ENCODE results near the gene HHIPL1. TPM values are rescaled to one million over a fixed set of nuclear protein-coding genes. Genes with fewer than 3 reads are reported as not detected.

Gene HHIPL1
- total RNA-seq, 1 experiment from 2014 or later: 2.6 TPM

GRCh38 chr14:99612738-99613330, 32.1 kb upstream of the HHIPL1 start:
- no peak overlapping the region for H3K27ac ChIP-seq (ENCODE audit: insufficient read length, low read depth, low read length)

More at GRCh38 chr14:99612738-99613330, 32.1 kb upstream of the HHIPL1 start:
- H2AK5ac ChIP-seq (ENCODE audit: insufficient read length, low read length): no peak overlapping the region
- no peak overlapping the region for H3K4me2 ChIP-seq (ENCODE audit: insufficient read depth, insufficient read length, low read length)
- no peaks in the 10 kb centered on the region for H3K9me3 Mint-ChIP-seq
- no peaks in the 10 kb centered on the region for H3K36me3 Mint-ChIP-seq (ENCODE audit: insufficient read depth in 1 of 3, low read depth in 3 of 3)
- no peaks in the 10 kb centered on the region for H3K79me2 ChIP-seq (ENCODE audit: insufficient read depth, low read length)
- H3K79me1 ChIP-seq (ENCODE audit: insufficient read depth, low read depth, low read length, poor library complexity, severe bottlenecking): no peaks in the 10 kb centered on the region
- no peaks in the 10 kb centered on the region for H3K23me2 ChIP-seq (ENCODE audit: insufficient read length, low read depth, low read length, poor library complexity, severe bottlenecking)
- no peaks in the 10 kb centered on the region for H3K27me3 ChIP-seq (ENCODE audit: insufficient read depth, low read length)
- no peaks in the 10 kb centered on the region for H3K9me3 ChIP-seq (ENCODE audit: control insufficient read depth, low read depth, low read length)
- H3K4ac ChIP-seq (ENCODE audit: low read depth, low read length): no peak overlapping the region
- H3K23ac ChIP-seq (ENCODE audit: insufficient read length, low read depth, low read length): no peak overlapping the region
- no peaks in the 10 kb centered on the region for H4K20me1 ChIP-seq (ENCODE audit: control insufficient read depth, insufficient read depth, insufficient read length)
- H2BK12ac ChIP-seq (ENCODE audit: insufficient read length, low read depth, low read length): no peak overlapping the region
- no peak overlapping the region for H3K56ac ChIP-seq (ENCODE audit: insufficient read length, low read depth, low read length)
- H3K18ac ChIP-seq (ENCODE audit: insufficient read length, low read depth, low read length): no peak overlapping the region
- H3T11ph ChIP-seq (ENCODE audit: low read length): no peak overlapping the region
- no peak overlapping the region for H3K4me3 Mint-ChIP-seq
- H4K5ac ChIP-seq (ENCODE audit: insufficient read length, low read depth, low read length): no peak overlapping the region
- peaks cover 9 to 16% of the 10 kb centered on the region in 2 experiments; a peak in 3 of 4 replicates for H3K4me1 Mint-ChIP-seq
- no peak for TF ChIP-seq CTCF (conservative IDR thresholded peaks at IDR 0.05)
- H4K91ac ChIP-seq (ENCODE audit: insufficient read length, low read depth, low read length): no peak overlapping the region
- no peak overlapping the region for H3K14ac ChIP-seq (ENCODE audit: insufficient read depth, low read length)
- no peak overlapping the region for H2BK120ac ChIP-seq (ENCODE audit: low read depth, low read length, poor library complexity, severe bottlenecking)
- no peak overlapping the region for H3K27ac Mint-ChIP-seq
- H3K4me1 ChIP-seq (ENCODE audit: insufficient read depth, low read length): no peaks in the 10 kb centered on the region
- H3K9ac ChIP-seq (ENCODE audit: extremely low read depth, insufficient read length, low read length): no peak overlapping the region
- no peak overlapping the region for H2BK20ac ChIP-seq (ENCODE audit: low read depth, low read length, poor library complexity, severe bottlenecking)
- no peak overlapping the region for H2BK5ac ChIP-seq (ENCODE audit: insufficient read length, low read length)
- no peak overlapping the region for H4K8ac ChIP-seq (replicated peaks; ENCODE audit: insufficient read length, low read depth, low read length)
- H3K27me3 Mint-ChIP-seq (ENCODE audit: low read depth): peaks cover 26% of the 10 kb centered on the region
- H2BK15ac ChIP-seq (ENCODE audit: low read depth, low read length): no peak overlapping the region
- no CpG with 5 or more reads among the region's 8 CpGs for WGBS (ENCODE audit: extremely low coverage, insufficient read length, low lambda C conversion rate)
- no peak overlapping the region for H2AFZ ChIP-seq (ENCODE audit: low read length)
- no peak for DNase-seq

Data from H9 (cell line).